ENCODE measurements around the gene MEPE.
"Not testable (repeated sequence)": the region's sequence is repeated elsewhere in the genome, so short reads cannot be mapped to it uniquely, and the experiment has no call there.

The MEPE gene

DNA sequence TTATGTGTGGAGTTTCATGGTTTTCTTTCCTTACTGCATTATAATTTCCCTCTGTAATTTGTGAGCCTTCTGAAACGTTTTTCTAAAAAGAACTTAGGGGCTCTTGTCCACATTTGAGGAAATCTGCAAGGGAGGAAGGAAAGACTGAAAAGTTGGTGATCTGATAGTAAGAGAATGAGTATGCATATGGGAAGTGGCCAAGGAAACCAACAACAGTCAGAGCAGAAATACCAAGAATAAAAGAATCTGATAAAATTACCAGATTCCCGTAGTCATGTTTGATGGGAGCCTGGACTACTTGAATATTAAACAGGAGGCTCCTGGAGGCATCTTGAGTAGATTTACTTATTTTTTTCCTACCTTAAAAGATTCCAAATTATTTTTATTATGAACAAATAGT is 50.1 kb downstream of the MEPE start:
- DNase-seq (ENCODE audit: low read depth): no peak

DNA sequence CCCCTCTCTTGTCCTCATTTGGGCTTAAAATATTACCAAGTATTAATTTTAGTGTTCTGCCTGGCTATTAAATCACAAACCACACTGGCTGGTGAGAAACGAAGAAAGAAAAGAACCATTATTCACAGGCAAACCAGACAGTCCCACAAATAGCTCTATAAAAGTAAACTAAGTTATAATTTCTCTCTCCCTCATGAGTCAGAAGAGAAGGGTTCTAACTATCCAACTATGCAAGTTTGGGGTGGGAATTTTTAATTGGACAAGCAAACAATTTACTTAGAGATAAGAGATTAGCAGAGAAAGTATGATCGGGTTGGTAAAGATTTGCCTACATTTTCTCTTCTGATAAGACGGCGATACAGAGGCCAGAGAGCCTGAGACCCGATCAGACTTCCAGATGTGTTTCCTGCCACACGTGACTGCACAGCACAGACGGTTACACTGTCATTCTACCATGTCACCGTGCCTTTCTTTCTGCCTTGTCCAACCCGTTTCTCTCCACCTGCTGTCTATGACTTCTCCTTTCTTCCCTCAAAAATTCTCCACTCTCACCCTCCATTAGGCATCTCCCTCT is 52.3 kb downstream of the MEPE start:
- no peak for DNase-seq (ENCODE audit: low read depth)

DNA sequence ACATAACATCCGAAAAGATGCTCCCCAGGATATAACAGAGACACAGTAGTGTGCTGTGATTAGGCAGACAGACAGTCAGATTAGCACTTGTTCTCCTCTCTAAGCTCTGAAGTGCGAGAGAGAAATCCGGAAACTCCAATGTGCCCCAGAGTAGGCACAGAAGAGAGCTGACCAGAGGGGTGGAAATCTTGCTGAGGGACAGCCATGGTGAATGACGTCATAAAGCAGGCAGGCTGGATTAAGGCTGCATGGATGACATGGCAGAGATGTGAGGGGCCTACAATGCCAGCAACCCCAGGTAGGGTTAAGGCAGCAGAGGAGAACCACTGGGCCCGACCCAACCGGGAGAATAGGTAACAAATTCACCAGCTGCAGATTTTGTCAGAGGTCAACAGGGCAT is 53.3 kb downstream of the MEPE start:
- no peak for DNase-seq (ENCODE audit: low read depth)

DNA sequence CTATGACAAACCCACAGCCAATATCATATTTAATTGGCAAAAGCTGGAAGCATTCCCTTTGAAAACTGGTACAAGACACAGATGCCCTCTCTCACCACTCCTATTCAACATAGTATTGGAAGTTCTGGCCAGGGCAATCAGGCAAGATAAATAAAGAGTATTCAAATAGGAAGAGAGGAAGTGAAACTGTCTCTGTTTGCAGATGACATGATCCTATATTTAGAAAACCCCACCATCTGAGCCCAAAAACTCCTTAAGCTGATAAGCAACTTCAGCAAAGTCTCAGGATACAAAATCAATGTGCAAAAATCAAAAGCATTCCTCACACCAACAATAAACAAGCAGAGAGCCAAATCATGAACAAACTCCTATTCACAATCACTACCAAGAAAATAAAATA is 58.0 kb downstream of the MEPE start:
- DNase-seq (ENCODE audit: low read depth): not testable (repeated sequence)

DNA sequence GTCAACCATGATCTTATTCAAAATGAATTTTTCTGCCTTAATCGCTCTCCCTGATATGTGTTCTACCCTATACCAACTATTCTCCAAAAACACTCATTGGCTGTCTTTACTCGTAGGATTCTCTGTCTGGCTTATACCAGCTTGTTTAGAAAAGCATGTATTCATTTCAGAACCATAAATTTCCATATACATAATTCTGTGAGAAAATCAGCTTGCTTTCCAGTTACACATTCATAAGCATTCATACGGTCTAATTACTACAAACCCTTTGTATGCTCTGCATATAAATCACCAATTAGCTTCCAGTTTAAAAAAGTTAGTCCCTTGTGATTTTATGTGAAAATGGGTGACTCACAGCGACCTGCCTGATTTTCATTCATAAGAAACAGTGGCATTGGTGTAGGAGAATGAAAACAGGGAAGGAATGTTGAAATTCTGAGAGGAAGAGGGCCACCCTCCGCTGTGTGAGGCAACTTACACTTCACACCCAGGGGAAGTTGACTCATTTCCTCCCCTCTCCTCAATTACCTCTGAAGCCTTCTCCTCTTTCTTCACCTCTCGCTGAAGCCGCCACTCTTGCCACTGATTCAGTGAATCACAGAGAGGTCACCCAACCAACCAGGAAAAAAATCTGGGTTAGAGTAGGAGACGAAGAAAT is 63.3 kb downstream of the MEPE start:
- no peak for DNase-seq (ENCODE audit: low read depth)

Measured in stimulated activated CD8-positive, alpha-beta memory T cell treated with anti-CD3 and anti-CD28 coated beads, Interleukin-15, amount 100 ng/mL, for 24 hours (primary cell).